Measurements from ENCODE around the gene CDAN1. TPM values are rescaled to one million over a fixed set of nuclear protein-coding genes. Genes with fewer than 3 reads are reported as not detected.

The CDAN1 gene
- total RNA-seq, 1 donor from 2014 or later, result 15.6 TPM

DNA sequence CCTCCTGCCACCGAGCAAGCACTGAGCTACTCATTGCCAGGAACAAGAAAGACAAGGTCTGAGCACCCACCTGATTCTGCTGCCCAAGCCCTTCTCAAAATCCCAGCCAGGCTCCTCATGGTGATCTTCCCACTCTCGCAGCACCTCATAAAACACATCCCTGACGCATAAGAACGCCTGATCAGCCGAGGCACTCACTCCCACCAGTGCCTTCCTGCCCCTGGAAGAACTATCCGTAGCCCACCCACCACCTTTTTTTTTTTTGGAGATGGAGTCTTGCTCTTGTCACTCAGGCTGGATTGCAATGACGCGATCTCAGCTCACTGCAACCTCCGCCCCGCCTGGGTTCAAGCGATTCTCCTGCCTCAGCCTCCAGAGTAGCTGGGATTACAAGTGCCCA is 3.9 kb downstream of the CDAN1 start:
- DNase-seq (no peak), ATAC-seq (ENCODE audit: low read depth) (no peak)
- ChIA-PET POLR2A (no interaction called here), CTCF (no interaction called here)
- Mint-ChIP-seq H3K27me3 (no peaks in the 10 kb centered on the region), H3K27ac (no peak overlapping the region), H3K4me3 (no peak overlapping the region), H3K36me3 (ENCODE audit: low read depth) (peaks cover 55% of the 10 kb centered on the region), H3K4me1 (peaks cover 13% of the 10 kb centered on the region), H3K9me3 (no peaks in the 10 kb centered on the region)
- intact Hi-C loops (cut with micrococcal nuclease), result loop anchor here (10.0 kb wide), 1 partner anchor 458 kb away; the partner anchor contains the start of genes GANC and TMEM87A
- TF ChIP-seq, protein P1, sequence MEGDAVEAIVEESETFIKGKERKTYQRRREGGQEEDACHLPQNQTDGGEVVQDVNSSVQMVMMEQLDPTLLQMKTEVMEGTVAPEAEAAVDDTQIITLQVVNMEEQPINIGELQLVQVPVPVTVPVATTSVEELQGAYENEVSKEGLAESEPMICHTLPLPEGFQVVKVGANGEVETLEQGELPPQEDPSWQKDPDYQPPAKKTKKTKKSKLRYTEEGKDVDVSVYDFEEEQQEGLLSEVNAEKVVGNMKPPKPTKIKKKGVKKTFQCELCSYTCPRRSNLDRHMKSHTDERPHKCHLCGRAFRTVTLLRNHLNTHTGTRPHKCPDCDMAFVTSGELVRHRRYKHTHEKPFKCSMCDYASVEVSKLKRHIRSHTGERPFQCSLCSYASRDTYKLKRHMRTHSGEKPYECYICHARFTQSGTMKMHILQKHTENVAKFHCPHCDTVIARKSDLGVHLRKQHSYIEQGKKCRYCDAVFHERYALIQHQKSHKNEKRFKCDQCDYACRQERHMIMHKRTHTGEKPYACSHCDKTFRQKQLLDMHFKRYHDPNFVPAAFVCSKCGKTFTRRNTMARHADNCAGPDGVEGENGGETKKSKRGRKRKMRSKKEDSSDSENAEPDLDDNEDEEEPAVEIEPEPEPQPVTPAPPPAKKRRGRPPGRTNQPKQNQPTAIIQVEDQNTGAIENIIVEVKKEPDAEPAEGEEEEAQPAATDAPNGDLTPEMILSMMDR (IDR thresholded peaks at IDR 0.05), result no peak

DNA sequence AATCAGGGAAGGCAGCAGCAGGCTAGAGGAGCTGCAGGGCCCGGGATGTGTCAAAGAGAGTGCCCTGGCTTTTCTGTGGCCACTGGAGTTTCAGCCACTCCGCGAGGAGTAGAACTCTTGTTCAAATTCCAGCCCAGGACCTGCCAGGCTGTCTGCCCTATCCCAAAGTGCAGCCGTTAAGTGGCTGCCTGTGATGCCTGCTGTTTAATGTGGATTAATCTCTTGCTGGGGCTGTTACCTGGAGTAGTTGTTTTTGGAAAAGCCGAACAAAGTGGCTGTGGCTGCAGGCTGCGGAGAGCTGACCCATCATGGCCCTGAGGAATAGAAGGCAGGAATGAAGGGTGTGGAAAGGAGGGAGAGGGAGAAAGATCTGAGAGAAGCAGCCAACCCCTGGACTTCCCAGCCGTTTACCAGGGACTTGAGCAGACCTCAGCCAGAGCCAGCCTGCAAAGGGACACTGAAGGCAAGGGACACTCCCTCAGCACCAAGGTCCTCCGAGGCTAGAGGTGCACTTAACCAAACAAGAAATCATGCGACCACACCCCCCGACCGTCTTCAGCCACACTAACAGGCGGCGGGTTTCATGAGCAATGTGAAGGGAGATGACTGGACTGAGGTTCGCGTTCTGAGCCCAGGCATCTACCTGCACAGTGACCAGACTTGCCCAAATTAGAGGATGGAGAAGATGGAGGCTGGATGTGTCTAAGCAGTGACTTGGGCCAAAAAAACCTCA is 4.7 kb downstream of the CDAN1 start:
- Mint-ChIP-seq H3K27ac (no peak overlapping the region), H3K27me3 (no peaks in the 10 kb centered on the region), H3K4me1 (peaks cover 9% of the 10 kb centered on the region), H3K9me3 (no peaks in the 10 kb centered on the region), H3K4me3 (no peak overlapping the region), H3K36me3 (ENCODE audit: low read depth) (peaks cover 62% of the 10 kb centered on the region)
- DNase-seq (no peak), ATAC-seq (ENCODE audit: low read depth) (no peak)
- TF ChIP-seq, protein P1 (IDR thresholded peaks at IDR 0.05), result no peak
- CTCF ChIA-PET, result no interaction called here
- POLR2A ChIA-PET, result no interaction called here
- intact Hi-C loops (cut with micrococcal nuclease), result loop anchor here (10.0 kb wide), 1 partner anchor 457 kb away; the partner anchor contains the start of genes GANC and TMEM87A

DNA sequence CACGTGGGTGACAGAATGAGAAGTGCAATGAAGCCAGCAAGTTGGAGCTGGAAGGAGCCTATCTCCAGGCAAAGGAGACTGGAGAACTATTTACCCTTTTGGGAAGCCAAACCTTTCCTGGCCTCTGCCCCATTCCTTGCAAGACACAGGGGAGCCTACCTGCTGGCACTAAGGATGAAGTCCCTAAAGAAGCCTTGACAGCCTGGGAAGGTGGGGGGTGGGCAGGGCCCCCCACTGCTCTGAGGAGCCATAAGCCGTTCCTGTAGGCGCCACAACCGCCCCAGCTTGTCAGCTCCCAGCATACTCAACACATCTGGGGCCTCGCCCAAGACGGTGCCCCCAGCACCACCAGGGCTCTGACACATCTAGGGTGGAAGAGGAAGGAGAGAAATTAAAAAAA is 5.5 kb downstream of the CDAN1 start:
- DNase-seq, result no peak
- H3K4me3 Mint-ChIP-seq, result no peak overlapping the region
- POLR2A ChIA-PET, result no interaction called here
- H3K27ac Mint-ChIP-seq, result no peak overlapping the region
- intact Hi-C loops (cut with micrococcal nuclease), result loop anchor here (10.0 kb wide), 1 partner anchor 457 kb away; the partner anchor contains the start of genes GANC and TMEM87A
- CTCF ChIA-PET, result no interaction called here
- H3K9me3 Mint-ChIP-seq, result no peaks in the 10 kb centered on the region
- ATAC-seq (ENCODE audit: low read depth), result no peak
- TF ChIP-seq, protein P1 (IDR thresholded peaks at IDR 0.05), result no peak
- H3K27me3 Mint-ChIP-seq, result no peaks in the 10 kb centered on the region
- peaks cover 69% of the 10 kb centered on the region for H3K36me3 Mint-ChIP-seq (ENCODE audit: low read depth)
- H3K4me1 Mint-ChIP-seq, result peaks cover 7% of the 10 kb centered on the region

DNA sequence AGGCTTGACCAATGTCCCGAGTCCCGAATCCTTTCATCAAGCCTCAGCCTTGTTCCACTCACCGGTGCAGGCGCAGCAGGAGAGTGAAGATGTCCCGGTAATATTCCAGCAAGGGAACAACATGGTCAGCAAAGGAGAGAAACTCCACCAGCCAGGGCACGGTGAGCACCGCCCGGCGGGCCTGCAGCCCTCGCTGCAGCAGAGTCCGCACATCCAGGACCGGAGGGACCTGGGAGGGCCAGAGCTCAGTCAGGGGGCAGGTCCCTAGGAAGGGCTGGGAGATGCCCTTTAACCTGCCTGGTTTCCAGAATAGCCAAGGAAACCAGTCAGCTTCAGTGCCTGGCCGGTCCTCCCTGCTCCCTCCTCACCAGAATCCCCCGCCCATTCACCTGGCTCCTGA is 6.4 kb downstream of the CDAN1 start:
- Mint-ChIP-seq H3K27ac (no peak overlapping the region), H3K4me1 (peaks cover 3% of the 10 kb centered on the region), H3K4me3 (no peak overlapping the region), H3K9me3 (no peaks in the 10 kb centered on the region), H3K36me3 (ENCODE audit: low read depth) (peaks cover 77% of the 10 kb centered on the region), H3K27me3 (no peaks in the 10 kb centered on the region)
- DNase-seq (no peak), ATAC-seq (ENCODE audit: low read depth) (no peak)
- TF ChIP-seq, protein P1 (IDR thresholded peaks at IDR 0.05), result no peak
- intact Hi-C loops (cut with micrococcal nuclease), result loop anchor here (10.0 kb wide), 1 partner anchor 456 kb away; the partner anchor contains the start of genes GANC and TMEM87A
- CTCF ChIA-PET, result no interaction called here
- POLR2A ChIA-PET, result no interaction called here

DNA sequence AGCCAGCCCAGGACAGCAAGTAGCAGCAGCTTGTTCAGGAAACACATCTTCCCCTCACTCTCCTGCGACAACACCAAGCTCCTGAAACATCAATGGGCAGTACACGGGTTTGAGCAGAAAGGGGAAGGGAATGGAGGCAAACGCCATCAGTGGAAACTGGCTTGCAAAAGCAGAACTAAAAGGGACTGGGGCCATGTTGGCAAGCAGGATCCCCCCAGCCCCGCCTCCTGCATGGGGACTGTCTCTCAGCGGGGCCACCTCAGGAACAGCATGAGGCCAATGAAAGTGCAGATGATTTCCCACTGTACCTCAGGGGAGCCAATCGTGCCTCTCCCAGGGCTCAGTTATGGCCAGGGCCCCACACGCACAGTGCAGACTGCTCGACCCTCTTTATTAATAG is 6.8 kb downstream of the CDAN1 start:
- CTCF ChIA-PET, result no interaction called here
- DNase-seq (no peak), ATAC-seq (ENCODE audit: low read depth) (no peak)
- no peak overlapping the region for H3K27ac Mint-ChIP-seq
- H3K9me3 Mint-ChIP-seq, result no peaks in the 10 kb centered on the region
- POLR2A ChIA-PET, result no interaction called here
- no peaks in the 10 kb centered on the region for H3K27me3 Mint-ChIP-seq
- intact Hi-C loops (cut with micrococcal nuclease), result loop anchor here (10.0 kb wide), 1 partner anchor 455 kb away; the partner anchor contains the start of genes GANC and TMEM87A
- no peaks in the 10 kb centered on the region for H3K4me1 Mint-ChIP-seq
- TF ChIP-seq, protein P1 (IDR thresholded peaks at IDR 0.05), result no peak
- H3K36me3 Mint-ChIP-seq (ENCODE audit: low read depth), result peaks cover 80% of the 10 kb centered on the region
- no peak overlapping the region for H3K4me3 Mint-ChIP-seq
